ENCODE measurements around the gene ADCY5.

GRCh38 chr3:123447749-123448517, 957 bp downstream of the ADCY5 start:
- TF ChIP-seq, protein P1, sequence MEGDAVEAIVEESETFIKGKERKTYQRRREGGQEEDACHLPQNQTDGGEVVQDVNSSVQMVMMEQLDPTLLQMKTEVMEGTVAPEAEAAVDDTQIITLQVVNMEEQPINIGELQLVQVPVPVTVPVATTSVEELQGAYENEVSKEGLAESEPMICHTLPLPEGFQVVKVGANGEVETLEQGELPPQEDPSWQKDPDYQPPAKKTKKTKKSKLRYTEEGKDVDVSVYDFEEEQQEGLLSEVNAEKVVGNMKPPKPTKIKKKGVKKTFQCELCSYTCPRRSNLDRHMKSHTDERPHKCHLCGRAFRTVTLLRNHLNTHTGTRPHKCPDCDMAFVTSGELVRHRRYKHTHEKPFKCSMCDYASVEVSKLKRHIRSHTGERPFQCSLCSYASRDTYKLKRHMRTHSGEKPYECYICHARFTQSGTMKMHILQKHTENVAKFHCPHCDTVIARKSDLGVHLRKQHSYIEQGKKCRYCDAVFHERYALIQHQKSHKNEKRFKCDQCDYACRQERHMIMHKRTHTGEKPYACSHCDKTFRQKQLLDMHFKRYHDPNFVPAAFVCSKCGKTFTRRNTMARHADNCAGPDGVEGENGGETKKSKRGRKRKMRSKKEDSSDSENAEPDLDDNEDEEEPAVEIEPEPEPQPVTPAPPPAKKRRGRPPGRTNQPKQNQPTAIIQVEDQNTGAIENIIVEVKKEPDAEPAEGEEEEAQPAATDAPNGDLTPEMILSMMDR (IDR thresholded peaks at IDR 0.05): peak in 1 of 5 experiments; percentile 17
- TF ChIP-seq POLR2A (IDR thresholded peaks at IDR 0.05): no peak
